K562 (cell line): ENCODE data around the gene OSBPL1A. TPM values are rescaled to one million over a fixed set of nuclear protein-coding genes. Genes with fewer than 3 reads are reported as not detected.

Experiments
- ATAC-seq: fragments of 200-7000 bp; cut with Tn5 transposase; 3 replicates; pipeline ENCODE4 v1.9.1; 2020; ENCODE audit warnings: moderate library complexity
- BruUV-seq: library from RNA; stranded (reverse); fragments of 400-500 nt; replicated peaks from 2 replicates; lab custom pipeline; 2021; lab: Mats Ljungman, UMichigan
- CTCF ChIA-PET: fragments of 300-600 bp; formaldehyde crosslinking; extraction: SDS; loops from one replicate; lab custom pipeline; 2021; ENCODE audit warnings: low intra/inter-chr PET ratio; lab: Yijun Ruan, JAX
- POLR2A ChIA-PET: fragments of 300-600, 350-650 bp; sonication (Branson Sonifier 250); formaldehyde crosslinking; extraction: SDS; loops from one replicate; lab custom pipeline; 2021; ENCODE audit warnings: antibody characterized with exemption, inconsistent platforms; lab: Yijun Ruan, JAX
- DNase-seq, 4 experiments: peaks; one replicate each; pipeline versions ENCODE4 v3.0.0 to v3.0.0-alpha.2; 2011 to 2018; ENCODE audit warnings: low spot score in 3 of 4, mixed read lengths in 3 of 4; ENCODE audit errors: extremely low read depth in 1 of 4
- FAIRE-seq: peaks from 2 replicates; lab custom pipeline; 2011; peaks lifted over from hg19 to GRCh38; lab: Jason Lieb, UNC
- H2AFZ ChIP-seq: 2 replicates; pipeline ENCODE4 v1.6.0; 2011; ENCODE audit warnings: low read depth, low read length, control low read depth, inconsistent platforms
- H3K27ac ChIP-seq: fragments of 200-600 bp; 3 replicates; pipeline ENCODE4 v1.8.0; 2011; ENCODE audit warnings: low read depth, mild to moderate bottlenecking, control low read depth, inconsistent platforms, low read length, moderate library complexity, mixed read lengths; ENCODE audit errors: extremely low read depth
- H3K27me3 ChIP-seq, 2 experiments: fragments of 300-600 bp in 1 of 2; 2 replicates in 1 of 2; 3 replicates in 1 of 2; pipeline versions ENCODE4 v1.6.0 to v1.8.0; 2011; ENCODE audit warnings: inconsistent platforms in 2 of 2, low read length in 2 of 2, mild to moderate bottlenecking in 1 of 2, mixed read lengths in 1 of 2, moderate library complexity in 1 of 2; ENCODE audit not compliant: control insufficient read depth in 2 of 2, insufficient read depth in 2 of 2
- H3K36me3 ChIP-seq: fragments of 300-600 bp; 3 replicates; pipeline ENCODE4 v1.8.0; 2011; ENCODE audit warnings: mild to moderate bottlenecking, low read length, inconsistent platforms; ENCODE audit not compliant: control insufficient read depth, insufficient read depth
- H3K4me1 ChIP-seq, 2 experiments: fragments of 200-600 bp in 1 of 2; replicated peaks in 1 of 2; 2 replicates in 1 of 2; 3 replicates in 1 of 2; pipeline versions ENCODE4 v1.5.1 to v1.8.0; 2011; ENCODE audit warnings: inconsistent platforms in 2 of 2, low read length in 2 of 2, mild to moderate bottlenecking in 1 of 2, mixed read lengths in 1 of 2, moderate library complexity in 1 of 2; ENCODE audit not compliant: control insufficient read depth in 2 of 2, insufficient read depth in 2 of 2
- H3K4me2 ChIP-seq: 2 replicates; pipeline ENCODE4 v1.6.1; 2011; ENCODE audit warnings: low read length, control low read depth, inconsistent platforms, mixed read lengths; ENCODE audit not compliant: insufficient read depth
- H3K4me3 ChIP-seq: fragments of 200-600 bp; sonication (generic), shearing (Covaris generic); 2 replicates; pipeline ENCODE4 v1.5.1; 2016; ENCODE audit warnings: control low read depth, inconsistent platforms
- H3K79me2 ChIP-seq: fragments of 200-600 bp; 3 replicates; pipeline ENCODE4 v1.8.0; 2011; ENCODE audit warnings: low read length, inconsistent platforms; ENCODE audit not compliant: control insufficient read depth, insufficient read depth
- H3K9ac ChIP-seq, 2 experiments: 2 replicates each; pipeline versions ENCODE4 v1.6.0 to v1.6.1; 2011; ENCODE audit warnings: low read depth in 2 of 2, low read length in 2 of 2, control low read depth in 1 of 2, inconsistent platforms in 1 of 2, mild to moderate bottlenecking in 1 of 2, mixed read lengths in 1 of 2; ENCODE audit not compliant: insufficient read depth in 1 of 2
- H3K9me1 ChIP-seq: one replicate; pipeline ENCODE4 v1.6.0; 2011; ENCODE audit warnings: inconsistent platforms, mild to moderate bottlenecking, low read length, moderate library complexity; ENCODE audit not compliant: control insufficient read depth, insufficient read depth
- H3K9me3 ChIP-seq: replicated peaks from 2 replicates; pipeline ENCODE4 v1.5.1; 2011; ENCODE audit warnings: low read depth, low read length, inconsistent platforms; ENCODE audit not compliant: control insufficient read depth, insufficient read depth
- H4K20me1 ChIP-seq: replicated peaks from 2 replicates; pipeline ENCODE4 v1.6.1; 2011; ENCODE audit warnings: low read length, inconsistent platforms, mixed read lengths; ENCODE audit not compliant: control insufficient read depth, insufficient read depth
- GATA2 ChIP-seq: sonication (generic); formaldehyde crosslinking; IDR thresholded peaks from 2 replicates; pipeline ENCODE4 v1.4.0; 2020; ENCODE audit warnings: mild to moderate bottlenecking, missing genetic modification reagents
- KDM1A ChIP-seq, 2 experiments: fragments of 450-650 bp; IDR thresholded peaks; 2 replicates each; pipeline ENCODE4 v1.6.1; 2016; ENCODE audit warnings: mild to moderate bottlenecking in 2 of 2
- NCOR1 ChIP-seq: fragments of 450-650 bp; IDR thresholded peaks from 2 replicates; pipeline ENCODE4 v1.6.1; 2016; ENCODE audit warnings: mild to moderate bottlenecking, moderate library complexity
- NR1H2 ChIP-seq: sonication (generic); formaldehyde crosslinking; IDR thresholded peaks from 2 replicates; pipeline ENCODE4 v1.4.0; 2020; ENCODE audit warnings: mild to moderate bottlenecking, missing genetic modification reagents
- SAFB2 ChIP-seq: fragments of 200-400 bp; formaldehyde crosslinking; IDR thresholded peaks from 2 replicates; pipeline ENCODE4 v1.6.1; 2018; ENCODE audit warnings: borderline replicate concordance, low read length, low read depth, moderate library complexity; ENCODE audit not compliant: severe bottlenecking
- SP2 ChIP-seq: IDR thresholded peaks from 2 replicates; pipeline ENCODE4 v1.6.1; 2011; ENCODE audit warnings: mild to moderate bottlenecking, low read depth, low read length, moderate library complexity; ENCODE audit not compliant: poor library complexity, severe bottlenecking; ENCODE audit errors: extremely low read depth
- TRIM24 ChIP-seq, 2 experiments: fragments of 450-650 bp; IDR thresholded peaks; 2 replicates each; pipeline ENCODE4 v1.6.1; 2016
- U2AF1 ChIP-seq: fragments of 200-400 bp; formaldehyde crosslinking; optimal IDR thresholded peaks from 2 replicates; pipeline ENCODE3; 2017; ENCODE audit warnings: mild to moderate bottlenecking, low read depth, low read length, moderate library complexity
- ZNF384 ChIP-seq: IDR thresholded peaks from 2 replicates; pipeline ENCODE4 v1.6.1; 2012; ENCODE audit warnings: low read depth, low read length, improper control_type of control experiment
- WGBS: fragments of 100-300 bp; shearing (Covaris generic); methylation state at CpG from one replicate; pipeline ENCODE4 v1.1.6; 2016; ENCODE audit warnings: low coverage, mixed read lengths; ENCODE audit not compliant: insufficient coverage; ENCODE audit errors: missing lambda C conversion rate; 5-methylcytosine and 5-hydroxymethylcytosine counted together
- in situ Hi-C: fragments of 300-500 bp; cut with MboI; formaldehyde crosslinking; loops from 4 replicates; pipeline ENCODE4 v1.15.0; 2018; ENCODE audit warnings: inconsistent platforms, mixed read lengths
- intact Hi-C: fragments of 100-400 bp; cut with micrococcal nuclease; formaldehyde crosslinking; loops from 2 replicates; pipeline ENCODE4 v1.14.2; 2022
- polyA plus RNA-seq, 8 experiments: library from polyadenylated mRNA; depleted of rRNA in 4 of 8; stranded (reverse) in 5 of 8; unstranded in 3 of 8; fragments of >200 nt; fragmentation: Nextera tagmentation in 2 of 8; fragmentation: Illumina TruSeq in 1 of 8; extraction: Ambion mirVana in 2 of 8; extraction: Trizol in 1 of 8; gene quantifications; 2 replicates each; pipeline versions ENCODE4 v1.2.1 to v1.2.3, GENCODE V29; 2011 to 2014; ENCODE audit warnings: inconsistent platforms in 1 of 8, missing spikeins in 1 of 8
- total RNA-seq, 7 experiments: library from RNA; depleted of rRNA in 6 of 7; stranded (reverse); fragments of >200 nt in 6 of 7; fragmentation: Illumina TruSeq in 2 of 7; extraction: Trizol in 2 of 7; gene quantifications; 2 replicates each; pipeline versions ENCODE4 v1.2.1 to v1.2.3, GENCODE V29; 2011 to 2021; ENCODE audit warnings: low replicate concordance in 1 of 7
- TF ChIP-seq, protein P1 (sequence below): fragments of 450-650 bp; IDR thresholded peaks from 2 replicates; pipeline ENCODE4 v1.6.1; 2016; ENCODE audit warnings: mild to moderate bottlenecking
- TF ChIP-seq, protein P2 (sequence below): fragments of 450-650 bp; IDR thresholded peaks from 2 replicates; pipeline ENCODE4 v1.6.1; 2017; ENCODE audit warnings: antibody characterized with exemption, mild to moderate bottlenecking
- TF ChIP-seq, protein P3 (sequence below): sonication (generic); formaldehyde crosslinking; IDR thresholded peaks from 2 replicates; pipeline ENCODE4 v1.8.0; 2022; ENCODE audit warnings: mild to moderate bottlenecking, missing genetic modification reagents, borderline replicate concordance
- TF ChIP-seq, protein P4 (sequence below): fragments of 250-450 bp; sonication (Bioruptor Pico); IDR thresholded peaks from 2 replicates; pipeline ENCODE4 v1.4.0; 2020; ENCODE audit warnings: mild to moderate bottlenecking

Gene OSBPL1A
- total and polyA plus RNA-seq, 9 of the 15 experiments (the other 6 are each of a cell fraction or from before 2014, with no cell fraction given) = 0.40 to 0.49 TPM; not detected in 7

DNA sequence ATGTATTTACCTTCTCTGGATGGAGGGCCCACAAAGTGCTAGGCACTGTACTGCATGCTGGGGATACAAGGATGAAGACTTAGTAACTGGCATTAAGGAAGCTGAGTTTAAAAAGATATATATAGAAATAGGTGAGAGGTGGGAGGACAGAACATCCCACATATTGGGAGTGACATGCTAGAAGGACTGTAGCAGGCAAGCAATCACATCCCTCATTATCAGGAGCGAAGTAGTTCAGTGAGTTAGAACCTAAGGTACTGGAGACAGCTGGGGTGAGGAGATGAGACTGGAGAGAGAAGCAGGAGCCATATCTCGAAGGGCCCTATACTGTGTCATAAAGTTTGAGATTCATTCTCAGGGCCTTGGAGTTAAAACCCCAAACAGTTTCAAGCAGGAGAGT, 10.9 kb upstream of the OSBPL1A start:
- FAIRE-seq (no peak), DNase-seq (no peak), ATAC-seq (no peak)
- in situ Hi-C loops (no loop called here), intact Hi-C loops (no loop called here)
- Histone ChIP-seq H3K27ac (no peak overlapping the region), H3K4me2 (no peak overlapping the region), H3K27me3 (no peaks in the 10 kb centered on the region; a peak in 1 of 5 replicates), H4K20me1 (no peaks in the 10 kb centered on the region), H3K4me1 (no peaks in the 10 kb centered on the region), H3K9ac (no peak overlapping the region), H2AFZ (no peak overlapping the region), H3K36me3 (no peaks in the 10 kb centered on the region), H3K4me3 (no peak overlapping the region), H3K9me3 (no peaks in the 10 kb centered on the region), H3K79me2 (no peaks in the 10 kb centered on the region), H3K9me1 (no peaks in the 10 kb centered on the region)
- ChIA-PET POLR2A (no interaction called here), CTCF (no interaction called here)
- WGBS = 0% methylated on average over 2 of the region's 2 CpGs
- no TSS peak for BruUV-seq
- TF ChIP-seq, protein P1, sequence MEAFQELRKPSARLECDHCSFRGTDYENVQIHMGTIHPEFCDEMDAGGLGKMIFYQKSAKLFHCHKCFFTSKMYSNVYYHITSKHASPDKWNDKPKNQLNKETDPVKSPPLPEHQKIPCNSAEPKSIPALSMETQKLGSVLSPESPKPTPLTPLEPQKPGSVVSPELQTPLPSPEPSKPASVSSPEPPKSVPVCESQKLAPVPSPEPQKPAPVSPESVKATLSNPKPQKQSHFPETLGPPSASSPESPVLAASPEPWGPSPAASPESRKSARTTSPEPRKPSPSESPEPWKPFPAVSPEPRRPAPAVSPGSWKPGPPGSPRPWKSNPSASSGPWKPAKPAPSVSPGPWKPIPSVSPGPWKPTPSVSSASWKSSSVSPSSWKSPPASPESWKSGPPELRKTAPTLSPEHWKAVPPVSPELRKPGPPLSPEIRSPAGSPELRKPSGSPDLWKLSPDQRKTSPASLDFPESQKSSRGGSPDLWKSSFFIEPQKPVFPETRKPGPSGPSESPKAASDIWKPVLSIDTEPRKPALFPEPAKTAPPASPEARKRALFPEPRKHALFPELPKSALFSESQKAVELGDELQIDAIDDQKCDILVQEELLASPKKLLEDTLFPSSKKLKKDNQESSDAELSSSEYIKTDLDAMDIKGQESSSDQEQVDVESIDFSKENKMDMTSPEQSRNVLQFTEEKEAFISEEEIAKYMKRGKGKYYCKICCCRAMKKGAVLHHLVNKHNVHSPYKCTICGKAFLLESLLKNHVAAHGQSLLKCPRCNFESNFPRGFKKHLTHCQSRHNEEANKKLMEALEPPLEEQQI = no peak
- TF ChIP-seq ZNF384 (no peak), NR1H2 (no peak), SP2 (no peak), NCOR1 (no peak), U2AF1 (no peak), SAFB2 (no peak), TRIM24 (IDR thresholded peaks at IDR 0.05) (no peak), KDM1A (IDR thresholded peaks at IDR 0.05) (no peak), GATA2 (CRISPR knock-in tag) (no peak)
- TF ChIP-seq, protein P2, sequence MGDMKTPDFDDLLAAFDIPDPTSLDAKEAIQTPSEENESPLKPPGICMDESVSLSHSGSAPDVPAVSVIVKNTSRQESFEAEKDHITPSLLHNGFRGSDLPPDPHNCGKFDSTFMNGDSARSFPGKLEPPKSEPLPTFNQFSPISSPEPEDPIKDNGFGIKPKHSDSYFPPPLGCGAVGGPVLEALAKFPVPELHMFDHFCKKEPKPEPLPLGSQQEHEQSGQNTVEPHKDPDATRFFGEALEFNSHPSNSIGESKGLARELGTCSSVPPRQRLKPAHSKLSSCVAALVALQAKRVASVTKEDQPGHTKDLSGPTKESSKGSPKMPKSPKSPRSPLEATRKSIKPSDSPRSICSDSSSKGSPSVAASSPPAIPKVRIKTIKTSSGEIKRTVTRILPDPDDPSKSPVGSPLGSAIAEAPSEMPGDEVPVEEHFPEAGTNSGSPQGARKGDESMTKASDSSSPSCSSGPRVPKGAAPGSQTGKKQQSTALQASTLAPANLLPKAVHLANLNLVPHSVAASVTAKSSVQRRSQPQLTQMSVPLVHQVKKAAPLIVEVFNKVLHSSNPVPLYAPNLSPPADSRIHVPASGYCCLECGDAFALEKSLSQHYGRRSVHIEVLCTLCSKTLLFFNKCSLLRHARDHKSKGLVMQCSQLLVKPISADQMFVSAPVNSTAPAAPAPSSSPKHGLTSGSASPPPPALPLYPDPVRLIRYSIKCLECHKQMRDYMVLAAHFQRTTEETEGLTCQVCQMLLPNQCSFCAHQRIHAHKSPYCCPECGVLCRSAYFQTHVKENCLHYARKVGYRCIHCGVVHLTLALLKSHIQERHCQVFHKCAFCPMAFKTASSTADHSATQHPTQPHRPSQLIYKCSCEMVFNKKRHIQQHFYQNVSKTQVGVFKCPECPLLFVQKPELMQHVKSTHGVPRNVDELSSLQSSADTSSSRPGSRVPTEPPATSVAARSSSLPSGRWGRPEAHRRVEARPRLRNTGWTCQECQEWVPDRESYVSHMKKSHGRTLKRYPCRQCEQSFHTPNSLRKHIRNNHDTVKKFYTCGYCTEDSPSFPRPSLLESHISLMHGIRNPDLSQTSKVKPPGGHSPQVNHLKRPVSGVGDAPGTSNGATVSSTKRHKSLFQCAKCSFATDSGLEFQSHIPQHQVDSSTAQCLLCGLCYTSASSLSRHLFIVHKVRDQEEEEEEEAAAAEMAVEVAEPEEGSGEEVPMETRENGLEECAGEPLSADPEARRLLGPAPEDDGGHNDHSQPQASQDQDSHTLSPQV = no peak
- TF ChIP-seq, protein P3, sequence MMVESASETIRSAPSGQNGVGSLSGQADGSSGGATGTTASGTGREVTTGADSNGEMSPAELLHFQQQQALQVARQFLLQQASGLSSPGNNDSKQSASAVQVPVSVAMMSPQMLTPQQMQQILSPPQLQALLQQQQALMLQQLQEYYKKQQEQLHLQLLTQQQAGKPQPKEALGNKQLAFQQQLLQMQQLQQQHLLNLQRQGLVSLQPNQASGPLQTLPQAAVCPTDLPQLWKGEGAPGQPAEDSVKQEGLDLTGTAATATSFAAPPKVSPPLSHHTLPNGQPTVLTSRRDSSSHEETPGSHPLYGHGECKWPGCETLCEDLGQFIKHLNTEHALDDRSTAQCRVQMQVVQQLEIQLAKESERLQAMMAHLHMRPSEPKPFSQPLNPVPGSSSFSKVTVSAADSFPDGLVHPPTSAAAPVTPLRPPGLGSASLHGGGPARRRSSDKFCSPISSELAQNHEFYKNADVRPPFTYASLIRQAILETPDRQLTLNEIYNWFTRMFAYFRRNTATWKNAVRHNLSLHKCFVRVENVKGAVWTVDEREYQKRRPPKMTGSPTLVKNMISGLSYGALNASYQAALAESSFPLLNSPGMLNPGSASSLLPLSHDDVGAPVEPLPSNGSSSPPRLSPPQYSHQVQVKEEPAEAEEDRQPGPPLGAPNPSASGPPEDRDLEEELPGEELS (CRISPR knock-in tag) = no peak
- TF ChIP-seq, protein P4, sequence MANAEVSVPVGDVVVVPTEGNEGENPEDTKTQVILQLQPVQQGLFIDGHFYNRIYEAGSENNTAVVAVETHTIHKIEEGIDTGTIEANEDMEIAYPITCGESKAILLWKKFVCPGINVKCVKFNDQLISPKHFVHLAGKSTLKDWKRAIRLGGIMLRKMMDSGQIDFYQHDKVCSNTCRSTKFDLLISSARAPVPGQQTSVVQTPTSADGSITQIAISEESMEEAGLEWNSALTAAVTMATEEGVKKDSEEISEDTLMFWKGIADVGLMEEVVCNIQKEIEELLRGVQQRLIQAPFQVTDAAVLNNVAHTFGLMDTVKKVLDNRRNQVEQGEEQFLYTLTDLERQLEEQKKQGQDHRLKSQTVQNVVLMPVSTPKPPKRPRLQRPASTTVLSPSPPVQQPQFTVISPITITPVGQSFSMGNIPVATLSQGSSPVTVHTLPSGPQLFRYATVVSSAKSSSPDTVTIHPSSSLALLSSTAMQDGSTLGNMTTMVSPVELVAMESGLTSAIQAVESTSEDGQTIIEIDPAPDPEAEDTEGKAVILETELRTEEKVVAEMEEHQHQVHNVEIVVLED (CRISPR knock-in tag) = no peak
